Loucy (cell line): ENCODE results near the gene XPNPEP1.

ENCODE experiments used
- H2AFZ ChIP-seq: fragments of 200-600 bp; sonication (generic); 2 replicates; pipeline ENCODE4 v1.6.0; 2016; ENCODE audit warnings: antibody characterized with exemption, mild to moderate bottlenecking, low read length, moderate library complexity
- H3F3A ChIP-seq: fragments of 200-600 bp; 2 replicates; pipeline ENCODE4 v1.6.0; 2016; ENCODE audit warnings: antibody characterized with exemption, low read depth, mild to moderate bottlenecking
- H3K27me3 ChIP-seq: fragments of 200-600 bp; sonication (generic); 2 replicates; pipeline ENCODE4 v1.6.1; 2014; ENCODE audit warnings: low read length, mild to moderate bottlenecking; ENCODE audit not compliant: insufficient read depth, poor library complexity, severe bottlenecking
- H3K36me3 ChIP-seq: fragments of 200-600 bp; sonication (generic); 2 replicates; pipeline ENCODE4 v1.6.1; 2016; ENCODE audit warnings: low read length; ENCODE audit not compliant: insufficient read depth
- H3K4me1 ChIP-seq: fragments of 200-600 bp; sonication (generic); 2 replicates; pipeline ENCODE4 v1.5.1; 2014; ENCODE audit warnings: low read length, mild to moderate bottlenecking; ENCODE audit not compliant: insufficient read depth, poor library complexity, severe bottlenecking
- H3K4me2 ChIP-seq: fragments of 200-600 bp; sonication (generic); 2 replicates; pipeline ENCODE4 v1.6.0; 2014; ENCODE audit warnings: antibody characterized with exemption, low read length, low read depth, mild to moderate bottlenecking; ENCODE audit not compliant: poor library complexity, severe bottlenecking
- H3K4me3 ChIP-seq: fragments of 200-600 bp; sonication (generic); 2 replicates; pipeline ENCODE4 v1.5.1; 2014; ENCODE audit warnings: low read length, mild to moderate bottlenecking, mixed read lengths; ENCODE audit not compliant: poor library complexity, severe bottlenecking
- H3K79me2 ChIP-seq: fragments of 200-600 bp; sonication (generic); 2 replicates; pipeline ENCODE4 v1.6.1; 2014; ENCODE audit warnings: low read length; ENCODE audit not compliant: insufficient read depth
- H3K9ac ChIP-seq: fragments of 200-600 bp; sonication (generic); 2 replicates; pipeline ENCODE4 v1.6.0; 2014; ENCODE audit warnings: mild to moderate bottlenecking, low read depth, low read length, moderate library complexity; ENCODE audit not compliant: poor library complexity, severe bottlenecking
- H3K9me2 ChIP-seq: fragments of 200-600 bp; sonication (generic); replicated peaks from 2 replicates; pipeline ENCODE4 v1.6.1; 2016; ENCODE audit warnings: low read depth, low read length, mixed read lengths
- H3K9me3 ChIP-seq: fragments of 200-600 bp; sonication (generic); 2 replicates; pipeline ENCODE4 v1.6.1; 2014; ENCODE audit warnings: mild to moderate bottlenecking, antibody characterized with exemption, low read length, low read depth; ENCODE audit not compliant: insufficient read depth
- H4K20me1 ChIP-seq: fragments of 200-600 bp; sonication (generic); 2 replicates; pipeline ENCODE4 v1.6.0; 2014; ENCODE audit warnings: antibody characterized with exemption, low read length, mild to moderate bottlenecking; ENCODE audit not compliant: insufficient read depth, poor library complexity, severe bottlenecking
- CTCF ChIP-seq: fragments of 200-600 bp; sonication (generic); conservative IDR thresholded peaks from 2 replicates; pipeline ENCODE4 v1.5.1; 2014; ENCODE audit warnings: mild to moderate bottlenecking, antibody characterized with exemption, low read length
- EZH2phosphoT487 ChIP-seq: fragments of 200-600 bp; IDR thresholded peaks from 2 replicates; pipeline ENCODE4 v1.6.1; 2018; ENCODE audit warnings: antibody characterized with exemption, mild to moderate bottlenecking, moderate library complexity, borderline replicate concordance

The XPNPEP1 gene

GRCh38 chr10:109871476-109871875 lies 51.8 kb downstream of the XPNPEP1 start:
- Histone ChIP-seq H3F3A (no peaks in the 10 kb centered on the region), H3K9ac (no peak overlapping the region), H3K36me3 (peaks cover 93% of the 10 kb centered on the region; the same call in 1 of the 2 replicates), H3K4me1 (no peaks in the 10 kb centered on the region), H4K20me1 (no peaks in the 10 kb centered on the region), H3K4me3 (no peak overlapping the region), H3K79me2 (no peaks in the 10 kb centered on the region), H2AFZ (no peak overlapping the region), H3K9me2 (no peaks in the 10 kb centered on the region), H3K27me3 (no peaks in the 10 kb centered on the region), H3K9me3 (no peaks in the 10 kb centered on the region), H3K4me2 (no peak overlapping the region)
- no peak for TF ChIP-seq CTCF
- no peak for TF ChIP-seq EZH2phosphoT487

- H3K9me3 ChIP-seq: 0 out of 2 replicates have a peak, but pooled peaks cover 4% of the 10 kb centered on the region
- no peaks in the 10 kb centered on the region for H3K27me3 ChIP-seq
- no peak overlapping the region for H3K4me3 ChIP-seq
- no peak overlapping the region for H3K9ac ChIP-seq
- H3K9me2 ChIP-seq: no peaks in the 10 kb centered on the region
- peaks cover 89% of the 10 kb centered on the region; the same call in 1 of the 2 replicates for H3K36me3 ChIP-seq
- no peaks in the 10 kb centered on the region for H3F3A ChIP-seq
- no peaks in the 10 kb centered on the region for H3K79me2 ChIP-seq
- H4K20me1 ChIP-seq: no peaks in the 10 kb centered on the region
- TF ChIP-seq CTCF (no peak), EZH2phosphoT487 (no peak)
- H3K4me2 ChIP-seq: no peak overlapping the region
- H2AFZ ChIP-seq: no peak overlapping the region
- no peaks in the 10 kb centered on the region for H3K4me1 ChIP-seq
Observed at GRCh38 chr10:109866995-109867635, 56.2 kb downstream of the XPNPEP1 start.

GRCh38 chr10:109866168-109866994 lies 56.9 kb downstream of the XPNPEP1 start:
- H3K27me3 ChIP-seq: no peaks in the 10 kb centered on the region
- no peak overlapping the region for H2AFZ ChIP-seq
- no peaks in the 10 kb centered on the region for H3K79me2 ChIP-seq
- no peak overlapping the region for H3K4me3 ChIP-seq
- peaks cover 82% of the 10 kb centered on the region; the same call in 1 of the 2 replicates for H3K36me3 ChIP-seq
- H3K9ac ChIP-seq: no peak overlapping the region
- no peaks in the 10 kb centered on the region for H3K9me2 ChIP-seq
- H3F3A ChIP-seq: no peaks in the 10 kb centered on the region
- H4K20me1 ChIP-seq: no peaks in the 10 kb centered on the region
- TF ChIP-seq CTCF (peak; percentile 59), EZH2phosphoT487 (no peak)
- H3K4me1 ChIP-seq: no peaks in the 10 kb centered on the region
- H3K4me2 ChIP-seq: no peak overlapping the region
- H3K9me3 ChIP-seq: 0 out of 2 replicates have a peak, but pooled peaks cover 4% of the 10 kb centered on the region
